HepG2 (cell line): ENCODE measurements around the gene TIMM23. TPM values are rescaled to one million over a fixed set of nuclear protein-coding genes. Genes with fewer than 3 reads are reported as not detected.

Source experiments
- ESRRA ChIP-seq: sonication (generic); formaldehyde crosslinking; IDR thresholded peaks from 2 replicates; pipeline ENCODE4 v1.5.1; 2020; ENCODE audit warnings: mild to moderate bottlenecking, low read depth, missing genetic modification reagents
- FOXO1 ChIP-seq: sonication (generic); formaldehyde crosslinking; IDR thresholded peaks from 2 replicates; pipeline ENCODE4 v1.4.0; 2020; ENCODE audit warnings: missing genetic modification reagents
- GATAD1 ChIP-seq: IDR thresholded peaks from 2 replicates; pipeline ENCODE4 v1.6.1; 2016; ENCODE audit warnings: missing genetic modification reagents, missing compliant biosample characterization
- GATAD2A ChIP-seq: IDR thresholded peaks from 2 replicates; pipeline ENCODE4 v1.6.1; 2016
- GFI1 ChIP-seq: sonication (generic); formaldehyde crosslinking; IDR thresholded peaks from 2 replicates; pipeline ENCODE4 v1.5.0; 2020; ENCODE audit warnings: missing genetic modification reagents, mild to moderate bottlenecking, borderline replicate concordance
- HDAC1 ChIP-seq: sonication (generic); formaldehyde crosslinking; IDR thresholded peaks from 2 replicates; pipeline ENCODE4 v1.5.1; 2020; ENCODE audit warnings: mild to moderate bottlenecking, missing genetic modification reagents
- HMG20A ChIP-seq: IDR thresholded peaks from 2 replicates; pipeline ENCODE4 v1.6.1; 2016; ENCODE audit warnings: borderline replicate concordance
- HOXA3 ChIP-seq: sonication (generic); formaldehyde crosslinking; IDR thresholded peaks from 2 replicates; pipeline ENCODE4 v1.5.0; 2020; ENCODE audit warnings: missing genetic modification reagents
- KDM2A ChIP-seq: sonication (generic); formaldehyde crosslinking; IDR thresholded peaks from 2 replicates; pipeline ENCODE4 v1.4.0; 2020; ENCODE audit warnings: low read depth, missing genetic modification reagents, borderline replicate concordance
- KDM6A ChIP-seq: IDR thresholded peaks from 2 replicates; pipeline ENCODE4 v1.6.1; 2016; ENCODE audit warnings: low read depth
- ONECUT2 ChIP-seq: sonication (generic); formaldehyde crosslinking; IDR thresholded peaks from 2 replicates; pipeline ENCODE4 v1.4.0; 2020; ENCODE audit warnings: missing genetic modification reagents
- PHF21A ChIP-seq: sonication (generic); formaldehyde crosslinking; IDR thresholded peaks from 2 replicates; pipeline ENCODE4 v1.5.0; 2020; ENCODE audit warnings: mild to moderate bottlenecking, missing genetic modification reagents
- SATB2 ChIP-seq: sonication (generic); formaldehyde crosslinking; IDR thresholded peaks from 2 replicates; pipeline ENCODE4 v1.5.0; 2020; ENCODE audit warnings: missing genetic modification reagents
- SRF ChIP-seq: IDR thresholded peaks from 2 replicates; pipeline ENCODE4 v1.6.1; 2011; ENCODE audit warnings: mild to moderate bottlenecking, low read depth, low read length, moderate library complexity
- ZNF878 ChIP-seq: sonication (generic); formaldehyde crosslinking; IDR thresholded peaks from 2 replicates; pipeline ENCODE4 v1.8.1; 2023; ENCODE audit warnings: mild to moderate bottlenecking, missing genetic modification reagents, moderate library complexity
- ZSCAN12 ChIP-seq: sonication (generic); formaldehyde crosslinking; IDR thresholded peaks from 2 replicates; pipeline ENCODE4 v1.9.0; 2021; ENCODE audit warnings: mild to moderate bottlenecking, missing genetic modification reagents
- polyA plus RNA-seq, 8 experiments: library from polyadenylated mRNA; depleted of rRNA in 3 of 8; stranded (reverse) in 7 of 8; unstranded in 1 of 8; fragments of >200 nt; fragmentation: Illumina TruSeq in 4 of 8; extraction: Trizol in 4 of 8; gene quantifications; 2 replicates each; pipeline versions ENCODE4 v1.2.1 to v1.2.3, GENCODE V29; 2011 to 2016; ENCODE audit warnings: low read depth in 4 of 8, missing spikeins in 1 of 8, mixed read lengths in 1 of 8; ENCODE audit not compliant: insufficient read depth in 1 of 8
- total RNA-seq, 5 experiments: library from RNA; depleted of rRNA; stranded (reverse); fragments of >200 nt; fragmentation: Illumina TruSeq; extraction: Trizol; gene quantifications; 2 replicates each; pipeline ENCODE4 v1.2.3, GENCODE V29; 2016; ENCODE audit warnings: low read depth in 1 of 5
- TF ChIP-seq, protein P1 (sequence below): IDR thresholded peaks from 2 replicates; pipeline ENCODE4 v1.6.1; 2012; ENCODE audit warnings: low read depth, low read length, improper control_type of control experiment
- TF ChIP-seq, protein P2 (sequence below): sonication (generic); formaldehyde crosslinking; IDR thresholded peaks from 2 replicates; pipeline ENCODE4 v1.4.0; 2020; ENCODE audit warnings: missing genetic modification reagents
- TF ChIP-seq, protein P3 (sequence below): sonication (generic); formaldehyde crosslinking; IDR thresholded peaks from 2 replicates; pipeline ENCODE4 v1.4.0; 2020; ENCODE audit warnings: missing genetic modification reagents
- TF ChIP-seq, protein P4 (sequence below): IDR thresholded peaks from 2 replicates; pipeline ENCODE4 v1.6.1; 2016; ENCODE audit warnings: low read depth, borderline replicate concordance
- TF ChIP-seq, protein P5 (sequence below): IDR thresholded peaks from 2 replicates; pipeline ENCODE4 v1.6.1; 2016; ENCODE audit warnings: low read depth
- TF ChIP-seq, protein P6 (sequence below): IDR thresholded peaks from 2 replicates; pipeline ENCODE4 v1.6.1; 2016

TIMM23 gene
- total and polyA plus RNA-seq, 2 of the 13 experiments (the other 11 are each of a cell fraction or from before 2014, with no cell fraction given): 80.2 to 98.6 TPM

DNA sequence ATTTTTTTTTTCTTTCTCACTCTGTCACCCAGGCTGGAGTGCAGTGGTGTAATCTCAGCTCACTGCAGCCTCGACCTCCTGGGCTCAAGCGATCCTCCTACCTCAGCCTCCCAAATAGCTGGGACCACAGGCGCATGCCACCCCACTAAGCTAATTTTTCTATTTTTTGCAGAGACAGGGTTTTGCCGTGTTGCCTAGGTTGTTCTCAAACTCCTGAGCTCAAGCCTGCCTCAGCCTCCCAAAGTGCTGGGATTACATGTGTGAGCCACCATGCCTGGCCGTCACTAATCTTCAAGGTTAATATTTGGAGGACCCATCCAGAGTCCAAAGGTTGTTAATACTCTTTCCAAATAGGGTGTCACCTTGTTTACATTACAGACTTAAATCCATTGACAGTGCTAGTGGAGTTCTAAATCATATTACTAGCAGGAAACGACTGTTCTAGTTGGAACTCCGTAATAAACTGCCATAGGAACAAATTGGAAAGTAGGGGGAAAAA is 29.9 kb downstream of the TIMM23 start (continued):
- 0 out of 2 replicates have a peak, but pooled peaks have one; percentile 24 for TF ChIP-seq ZSCAN12
- TF ChIP-seq HDAC1 (CRISPR knock-in tag): peak; percentile 75
- TF ChIP-seq, protein P1, sequence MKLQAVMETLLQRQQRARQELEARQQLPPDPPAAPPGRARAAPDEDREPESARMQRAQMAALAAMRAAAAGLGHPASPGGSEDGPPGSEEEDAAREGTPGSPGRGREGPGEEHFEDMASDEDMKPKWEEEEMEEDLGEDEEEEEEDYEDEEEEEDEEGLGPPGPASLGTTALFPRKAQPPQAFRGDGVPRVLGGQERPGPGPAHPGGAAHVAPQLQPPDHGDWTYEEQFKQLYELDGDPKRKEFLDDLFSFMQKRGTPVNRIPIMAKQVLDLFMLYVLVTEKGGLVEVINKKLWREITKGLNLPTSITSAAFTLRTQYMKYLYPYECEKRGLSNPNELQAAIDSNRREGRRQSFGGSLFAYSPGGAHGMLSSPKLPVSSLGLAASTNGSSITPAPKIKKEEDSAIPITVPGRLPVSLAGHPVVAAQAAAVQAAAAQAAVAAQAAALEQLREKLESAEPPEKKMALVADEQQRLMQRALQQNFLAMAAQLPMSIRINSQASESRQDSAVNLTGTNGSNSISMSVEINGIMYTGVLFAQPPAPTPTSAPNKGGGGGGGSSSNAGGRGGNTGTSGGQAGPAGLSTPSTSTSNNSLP: peak; percentile 89
- TF ChIP-seq SATB2: peak; percentile 82; the same call in 1 of the 2 replicates
- TF ChIP-seq, protein P2, sequence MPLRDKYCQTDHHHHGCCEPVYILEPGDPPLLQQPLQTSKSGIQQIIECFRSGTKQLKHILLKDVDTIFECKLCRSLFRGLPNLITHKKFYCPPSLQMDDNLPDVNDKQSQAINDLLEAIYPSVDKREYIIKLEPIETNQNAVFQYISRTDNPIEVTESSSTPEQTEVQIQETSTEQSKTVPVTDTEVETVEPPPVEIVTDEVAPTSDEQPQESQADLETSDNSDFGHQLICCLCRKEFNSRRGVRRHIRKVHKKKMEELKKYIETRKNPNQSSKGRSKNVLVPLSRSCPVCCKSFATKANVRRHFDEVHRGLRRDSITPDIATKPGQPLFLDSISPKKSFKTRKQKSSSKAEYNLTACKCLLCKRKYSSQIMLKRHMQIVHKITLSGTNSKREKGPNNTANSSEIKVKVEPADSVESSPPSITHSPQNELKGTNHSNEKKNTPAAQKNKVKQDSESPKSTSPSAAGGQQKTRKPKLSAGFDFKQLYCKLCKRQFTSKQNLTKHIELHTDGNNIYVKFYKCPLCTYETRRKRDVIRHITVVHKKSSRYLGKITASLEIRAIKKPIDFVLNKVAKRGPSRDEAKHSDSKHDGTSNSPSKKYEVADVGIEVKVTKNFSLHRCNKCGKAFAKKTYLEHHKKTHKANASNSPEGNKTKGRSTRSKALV: 0 out of 2 replicates have a peak, but pooled peaks have one; percentile 35
- TF ChIP-seq, protein P3, sequence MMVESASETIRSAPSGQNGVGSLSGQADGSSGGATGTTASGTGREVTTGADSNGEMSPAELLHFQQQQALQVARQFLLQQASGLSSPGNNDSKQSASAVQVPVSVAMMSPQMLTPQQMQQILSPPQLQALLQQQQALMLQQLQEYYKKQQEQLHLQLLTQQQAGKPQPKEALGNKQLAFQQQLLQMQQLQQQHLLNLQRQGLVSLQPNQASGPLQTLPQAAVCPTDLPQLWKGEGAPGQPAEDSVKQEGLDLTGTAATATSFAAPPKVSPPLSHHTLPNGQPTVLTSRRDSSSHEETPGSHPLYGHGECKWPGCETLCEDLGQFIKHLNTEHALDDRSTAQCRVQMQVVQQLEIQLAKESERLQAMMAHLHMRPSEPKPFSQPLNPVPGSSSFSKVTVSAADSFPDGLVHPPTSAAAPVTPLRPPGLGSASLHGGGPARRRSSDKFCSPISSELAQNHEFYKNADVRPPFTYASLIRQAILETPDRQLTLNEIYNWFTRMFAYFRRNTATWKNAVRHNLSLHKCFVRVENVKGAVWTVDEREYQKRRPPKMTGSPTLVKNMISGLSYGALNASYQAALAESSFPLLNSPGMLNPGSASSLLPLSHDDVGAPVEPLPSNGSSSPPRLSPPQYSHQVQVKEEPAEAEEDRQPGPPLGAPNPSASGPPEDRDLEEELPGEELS (CRISPR knock-in tag): peak; percentile 45; the same call in 1 of the 2 replicates
- peak; percentile 81 for TF ChIP-seq GATAD2A (CRISPR knock-in tag)
- 0 out of 2 replicates have a peak, but pooled peaks have one; percentile 19 for TF ChIP-seq ESRRA (CRISPR knock-in tag)
- TF ChIP-seq, protein P4, sequence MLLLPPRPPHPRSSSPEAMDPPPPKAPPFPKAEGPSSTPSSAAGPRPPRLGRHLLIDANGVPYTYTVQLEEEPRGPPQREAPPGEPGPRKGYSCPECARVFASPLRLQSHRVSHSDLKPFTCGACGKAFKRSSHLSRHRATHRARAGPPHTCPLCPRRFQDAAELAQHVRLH (CRISPR knock-in tag): peak; percentile 74; the same call in 1 of the 2 replicates
- TF ChIP-seq, protein P5, sequence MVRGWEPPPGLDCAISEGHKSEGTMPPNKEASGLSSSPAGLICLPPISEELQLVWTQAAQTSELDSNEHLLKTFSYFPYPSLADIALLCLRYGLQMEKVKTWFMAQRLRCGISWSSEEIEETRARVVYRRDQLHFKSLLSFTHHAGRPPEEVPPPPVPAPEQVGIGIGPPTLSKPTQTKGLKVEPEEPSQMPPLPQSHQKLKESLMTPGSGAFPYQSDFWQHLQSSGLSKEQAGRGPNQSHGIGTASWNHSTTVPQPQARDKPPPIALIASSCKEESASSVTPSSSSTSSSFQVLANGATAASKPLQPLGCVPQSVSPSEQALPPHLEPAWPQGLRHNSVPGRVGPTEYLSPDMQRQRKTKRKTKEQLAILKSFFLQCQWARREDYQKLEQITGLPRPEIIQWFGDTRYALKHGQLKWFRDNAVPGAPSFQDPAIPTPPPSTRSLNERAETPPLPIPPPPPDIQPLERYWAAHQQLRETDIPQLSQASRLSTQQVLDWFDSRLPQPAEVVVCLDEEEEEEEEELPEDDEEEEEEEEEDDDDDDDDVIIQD: peak; percentile 57; the same call in 1 of the 2 replicates
- peak; percentile 76 for TF ChIP-seq ZNF878 (CRISPR knock-in tag)
- TF ChIP-seq GFI1 (CRISPR knock-in tag): 0 out of 2 replicates have a peak, but pooled peaks have one; percentile 18
- 0 out of 2 replicates have a peak, but pooled peaks have one; percentile 18 for TF ChIP-seq ONECUT2 (CRISPR knock-in tag)
- TF ChIP-seq GATAD1 (CRISPR knock-in tag): peak; percentile 52
- peak; percentile 44; the same call in 1 of the 2 replicates for TF ChIP-seq PHF21A (CRISPR knock-in tag)
- TF ChIP-seq KDM2A: 0 out of 2 replicates have a peak, but pooled peaks have one; percentile 29
- peak; percentile 55 for TF ChIP-seq FOXO1
- TF ChIP-seq HMG20A (CRISPR knock-in tag): peak; percentile 79
- TF ChIP-seq HOXA3 (CRISPR knock-in tag): peak; percentile 23; the same call in 1 of the 2 replicates
- peak; percentile 64; the same call in 1 of the 2 replicates for TF ChIP-seq SRF
- TF ChIP-seq, protein P6, sequence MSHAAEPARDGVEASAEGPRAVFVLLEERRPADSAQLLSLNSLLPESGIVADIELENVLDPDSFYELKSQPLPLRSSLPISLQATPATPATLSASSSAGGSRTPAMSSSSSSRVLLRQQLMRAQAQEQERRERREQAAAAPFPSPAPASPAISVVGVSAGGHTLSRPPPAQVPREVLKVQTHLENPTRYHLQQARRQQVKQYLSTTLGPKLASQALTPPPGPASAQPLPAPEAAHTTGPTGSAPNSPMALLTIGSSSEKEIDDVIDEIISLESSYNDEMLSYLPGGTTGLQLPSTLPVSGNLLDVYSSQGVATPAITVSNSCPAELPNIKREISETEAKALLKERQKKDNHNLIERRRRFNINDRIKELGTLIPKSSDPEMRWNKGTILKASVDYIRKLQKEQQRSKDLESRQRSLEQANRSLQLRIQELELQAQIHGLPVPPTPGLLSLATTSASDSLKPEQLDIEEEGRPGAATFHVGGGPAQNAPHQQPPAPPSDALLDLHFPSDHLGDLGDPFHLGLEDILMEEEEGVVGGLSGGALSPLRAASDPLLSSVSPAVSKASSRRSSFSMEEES (CRISPR knock-in tag): 0 out of 2 replicates have a peak, but pooled peaks have one; percentile 38
- 0 out of 2 replicates have a peak, but pooled peaks have one; percentile 23 for TF ChIP-seq KDM6A (CRISPR knock-in tag)
